Stomach (tissue), 9 donors: ENCODE measurements around the gene SH3RF3. TPM values are rescaled to one million over a fixed set of nuclear protein-coding genes. Genes with fewer than 3 reads are reported as not detected.

ENCODE experiments used
- DNase-seq, 2 donors: peaks; one replicate each; pipeline versions ENCODE4 v3.0.0 to v3.0.0-alpha.2; 2013 to 2019
- H3K27ac ChIP-seq, 5 donors: fragments of 200-600 bp in 4 of 5; sonication (generic) in 4 of 5; one replicate each; pipeline ENCODE4 v1.5.1; 2013 to 2019; ENCODE audit warnings: mild to moderate bottlenecking in 1 of 5, moderate library complexity in 1 of 5
- H3K27me3 ChIP-seq, 3 donors: fragments of 200-600 bp; sonication (generic); one replicate each; pipeline ENCODE4 v1.5.1; 2017 to 2019; ENCODE audit warnings: mixed run types in 1 of 3
- H3K36me3 ChIP-seq, 4 donors: fragments of 200-600 bp; sonication (generic); 1 replicate in 3 of 4; 2 replicates in 1 of 4; pipeline ENCODE4 v1.5.1; 2016 to 2019
- H3K4me1 ChIP-seq, 4 donors: fragments of 200-600 bp; sonication (generic); one replicate each; pipeline ENCODE4 v1.5.1; 2016 to 2019
- H3K4me3 ChIP-seq, 4 donors: fragments of 200-600 bp; sonication (generic) in 3 of 4; one replicate each; pipeline ENCODE4 v1.5.1; 2016 to 2019; ENCODE audit warnings: mild to moderate bottlenecking in 1 of 4
- H3K9me3 ChIP-seq, 4 donors: fragments of 200-600 bp; sonication (generic); one replicate each; pipeline ENCODE4 v1.5.1; 2016 to 2019
- CTCF ChIP-seq, 7 experiments: fragments of 450-650 bp in 4 of 7; fragments of 200-600 bp in 3 of 7; sonication (generic) in 3 of 7; IDR thresholded peaks; one replicate each; pipeline ENCODE4 v1.5.1; 2016 to 2019; ENCODE audit warnings: antibody characterized with exemption in 7 of 7, control low read depth in 2 of 7, mild to moderate bottlenecking in 1 of 7
- EP300 ChIP-seq: sonication (generic); formaldehyde crosslinking; IDR thresholded peaks from one replicate; pipeline ENCODE4 v1.6.1; 2017; ENCODE audit warnings: antibody characterized with exemption
- POLR2A ChIP-seq, 4 donors: fragments of 450-650 bp; IDR thresholded peaks; one replicate each; pipeline ENCODE4 v1.6.1; 2016; ENCODE audit warnings: antibody characterized with exemption in 4 of 4, control low read depth in 2 of 4, mild to moderate bottlenecking in 1 of 4, moderate library complexity in 1 of 4
- POLR2AphosphoS5 ChIP-seq, 3 donors: sonication (generic); formaldehyde crosslinking; IDR thresholded peaks; one replicate each; pipeline ENCODE4 v1.6.1; 2016; ENCODE audit warnings: antibody characterized with exemption in 3 of 3
- WGBS, 5 donors: extraction: QIAGEN DNeasy Blood & Tissue Kit in 3 of 5; methylation state at CpG; one replicate each; pipeline versions ENCODE4 v1.1.5 to v1.1.7; 2013 to 2018; 5-methylcytosine and 5-hydroxymethylcytosine counted together
- intact Hi-C: fragments of 100-400 bp; cut with DNase I; formaldehyde crosslinking; loops from one replicate; pipeline ENCODE4 v1.15.1; 2023; ENCODE audit warnings: low total_unique reads
- polyA plus RNA-seq, 3 donors: library from polyadenylated mRNA; stranded (reverse); fragments of 200-250 nt; gene quantifications; one replicate each; pipeline ENCODE4 v1.2.3, GENCODE V29; 2013
- total RNA-seq, 5 donors: library from RNA; depleted of rRNA; stranded (reverse); fragments of >200 nt; gene quantifications; one replicate each; pipeline versions ENCODE4 v1.1.0 to v1.2.3, GENCODE V29; 2014 to 2016
- donor health status: healthy with polysubstance abuse.
- donor health status: Bipolar disorder and iron deficiency.
- donor health status: healthy.

SH3RF3 gene
- total and polyA plus RNA-seq, 8 donors: 0.87 to 11.1 (median 4.4) TPM

- Histone ChIP-seq H3K4me1 (peaks cover 0 to 12% (median 2%) of the 10 kb centered on the region in 4 donors), H3K27ac (no peak overlapping the region), H3K9me3 (no peaks in the 10 kb centered on the region), H3K27me3 (no peaks in the 10 kb centered on the region), H3K36me3 (no peaks in the 10 kb centered on the region), H3K4me3 (no peak overlapping the region)
- WGBS, 5 donors: 87 to 95% (median 93%) methylated on average over 10 to 19 of the region's 19 CpGs
- DNase-seq: no peak
- TF ChIP-seq POLR2AphosphoS5 (IDR thresholded peaks at IDR 0.05): no peak
- TF ChIP-seq EP300: no peak
- no peak for TF ChIP-seq CTCF (IDR thresholded peaks at IDR 0.05)
- no peak for TF ChIP-seq POLR2A (IDR thresholded peaks at IDR 0.05)
- intact Hi-C loops: no loop called here
Measured at GRCh38 chr2:109411640-109412325, 282.8 kb downstream of the SH3RF3 start.

- Histone ChIP-seq H3K36me3 (no peaks in the 10 kb centered on the region), H3K4me3 (no peak overlapping the region), H3K4me1 (peaks cover 0 to 29% (median 9%) of the 10 kb centered on the region in 4 donors), H3K27ac (no peak overlapping the region), H3K27me3 (no peaks in the 10 kb centered on the region), H3K9me3 (no peaks in the 10 kb centered on the region)
- 76 to 89% (median 81%) methylated on average over 7 of the region's 7 CpGs for WGBS, 5 donors
- intact Hi-C loops: no loop called here
- TF ChIP-seq CTCF (IDR thresholded peaks at IDR 0.05) (no peak), POLR2A (IDR thresholded peaks at IDR 0.05) (no peak), POLR2AphosphoS5 (IDR thresholded peaks at IDR 0.05) (no peak), EP300 (no peak)
- no peak for DNase-seq
Measured at GRCh38 chr2:109415581-109416013, 286.6 kb downstream of the SH3RF3 start.

- intact Hi-C loops: no loop called here
- Histone ChIP-seq H3K36me3 (no peaks in the 10 kb centered on the region), H3K4me1 (peaks cover 0 to 22% (median 9%) of the 10 kb centered on the region in 4 donors), H3K4me3 (no peak overlapping the region), H3K27ac (no peak overlapping the region), H3K9me3 (no peaks in the 10 kb centered on the region), H3K27me3 (no peaks in the 10 kb centered on the region)
- peak in 1 of 2 donors; percentile 40 for DNase-seq
- WGBS, 5 donors: 59 to 89% (median 77%) methylated on average over 10 of the region's 10 CpGs
- TF ChIP-seq POLR2A (IDR thresholded peaks at IDR 0.05) (no peak), CTCF (IDR thresholded peaks at IDR 0.05) (no peak), POLR2AphosphoS5 (IDR thresholded peaks at IDR 0.05) (no peak), EP300 (no peak)
Measured at GRCh38 chr2:109417701-109418335, 288.8 kb downstream of the SH3RF3 start.

- Histone ChIP-seq H3K4me3 (no peak overlapping the region), H3K4me1 (peaks cover 0 to 22% (median 9%) of the 10 kb centered on the region in 4 donors), H3K36me3 (peaks cover 0 to 3% (median 0%) of the 10 kb centered on the region in 4 donors), H3K9me3 (no peaks in the 10 kb centered on the region), H3K27ac (no peak overlapping the region), H3K27me3 (no peaks in the 10 kb centered on the region)
- no peak for TF ChIP-seq POLR2AphosphoS5 (IDR thresholded peaks at IDR 0.05)
- 76 to 90% (median 86%) methylated on average over 2 to 7 of the region's 7 CpGs for WGBS, 5 donors
- no peak for DNase-seq
- intact Hi-C loops: no loop called here
Measured at GRCh38 chr2:109418716-109419115, 289.7 kb downstream of the SH3RF3 start.
